Cardiac fibroblast (primary cell): Measurements from ENCODE around the gene CNTNAP2.

ENCODE experiments used
- DNase-seq, 2 donors: peaks; one replicate each; pipeline versions ENCODE4 v3.0.0 to v3.0.0-alpha.2; 2010; ENCODE audit warnings: low read depth in 2 of 2
- H3K4me3 ChIP-seq, 2 donors: replicated peaks in 1 of 2; 1 replicate in 1 of 2; 2 replicates in 1 of 2; pipeline ENCODE4 v1.5.1; 2011; ENCODE audit warnings: low read depth in 2 of 2, low read length in 2 of 2, mild to moderate bottlenecking in 2 of 2, moderate library complexity in 1 of 2
- TF ChIP-seq, protein P1 (sequence below): IDR thresholded peaks from one replicate; pipeline ENCODE4 v1.5.1; 2011; ENCODE audit warnings: low read depth, mild to moderate bottlenecking, low read length, inconsistent platforms

Gene CNTNAP2

DNA sequence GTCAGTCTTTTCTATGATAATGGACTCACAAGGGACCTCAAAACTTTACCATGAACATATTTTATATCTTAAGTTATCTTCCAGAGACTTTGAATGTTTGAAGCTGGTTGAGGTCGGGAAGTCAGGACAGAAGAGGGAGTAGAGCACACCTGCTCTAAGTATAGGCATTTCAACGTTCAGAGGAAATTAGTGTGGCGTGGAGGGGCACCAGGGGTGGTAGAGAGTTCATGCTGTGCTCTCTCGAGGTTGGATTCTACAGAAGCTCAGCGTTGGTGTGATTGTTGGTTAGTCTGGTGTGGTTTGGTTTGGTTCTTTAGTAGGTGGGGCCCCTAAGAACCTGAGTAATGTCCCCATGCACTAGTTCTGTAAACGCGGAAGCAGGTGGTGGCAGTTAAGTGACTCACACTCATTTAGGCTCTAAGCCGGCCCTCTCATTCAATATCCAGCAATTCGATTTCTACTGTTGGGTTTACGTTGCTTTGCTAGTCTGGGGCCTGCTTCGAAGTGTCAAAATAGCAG lies 19.8 kb downstream of the CNTNAP2 start:
- no peak for DNase-seq
- no peak overlapping the region for H3K4me3 ChIP-seq
- TF ChIP-seq, protein P1, sequence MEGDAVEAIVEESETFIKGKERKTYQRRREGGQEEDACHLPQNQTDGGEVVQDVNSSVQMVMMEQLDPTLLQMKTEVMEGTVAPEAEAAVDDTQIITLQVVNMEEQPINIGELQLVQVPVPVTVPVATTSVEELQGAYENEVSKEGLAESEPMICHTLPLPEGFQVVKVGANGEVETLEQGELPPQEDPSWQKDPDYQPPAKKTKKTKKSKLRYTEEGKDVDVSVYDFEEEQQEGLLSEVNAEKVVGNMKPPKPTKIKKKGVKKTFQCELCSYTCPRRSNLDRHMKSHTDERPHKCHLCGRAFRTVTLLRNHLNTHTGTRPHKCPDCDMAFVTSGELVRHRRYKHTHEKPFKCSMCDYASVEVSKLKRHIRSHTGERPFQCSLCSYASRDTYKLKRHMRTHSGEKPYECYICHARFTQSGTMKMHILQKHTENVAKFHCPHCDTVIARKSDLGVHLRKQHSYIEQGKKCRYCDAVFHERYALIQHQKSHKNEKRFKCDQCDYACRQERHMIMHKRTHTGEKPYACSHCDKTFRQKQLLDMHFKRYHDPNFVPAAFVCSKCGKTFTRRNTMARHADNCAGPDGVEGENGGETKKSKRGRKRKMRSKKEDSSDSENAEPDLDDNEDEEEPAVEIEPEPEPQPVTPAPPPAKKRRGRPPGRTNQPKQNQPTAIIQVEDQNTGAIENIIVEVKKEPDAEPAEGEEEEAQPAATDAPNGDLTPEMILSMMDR: no peak

DNA sequence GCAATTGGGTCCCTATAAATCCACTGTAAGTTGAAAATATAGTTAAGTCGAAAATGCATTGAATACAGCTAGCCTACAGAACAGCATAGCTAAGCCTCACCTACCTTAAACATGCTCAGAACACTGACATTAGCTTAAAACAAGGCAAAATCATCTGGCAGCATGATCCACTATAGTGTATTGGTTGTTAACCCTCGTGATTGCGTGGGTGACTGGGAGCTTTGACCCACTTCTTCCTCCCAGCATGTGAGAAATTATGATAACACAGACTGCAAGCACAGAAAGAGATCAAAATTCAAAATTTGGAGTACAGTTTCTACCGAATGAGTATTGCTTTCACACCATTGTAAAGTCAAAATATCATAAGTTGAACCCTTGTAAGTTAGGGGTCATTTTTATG lies 22.3 kb downstream of the CNTNAP2 start:
- TF ChIP-seq, protein P1: no peak
- no peak for DNase-seq

DNA sequence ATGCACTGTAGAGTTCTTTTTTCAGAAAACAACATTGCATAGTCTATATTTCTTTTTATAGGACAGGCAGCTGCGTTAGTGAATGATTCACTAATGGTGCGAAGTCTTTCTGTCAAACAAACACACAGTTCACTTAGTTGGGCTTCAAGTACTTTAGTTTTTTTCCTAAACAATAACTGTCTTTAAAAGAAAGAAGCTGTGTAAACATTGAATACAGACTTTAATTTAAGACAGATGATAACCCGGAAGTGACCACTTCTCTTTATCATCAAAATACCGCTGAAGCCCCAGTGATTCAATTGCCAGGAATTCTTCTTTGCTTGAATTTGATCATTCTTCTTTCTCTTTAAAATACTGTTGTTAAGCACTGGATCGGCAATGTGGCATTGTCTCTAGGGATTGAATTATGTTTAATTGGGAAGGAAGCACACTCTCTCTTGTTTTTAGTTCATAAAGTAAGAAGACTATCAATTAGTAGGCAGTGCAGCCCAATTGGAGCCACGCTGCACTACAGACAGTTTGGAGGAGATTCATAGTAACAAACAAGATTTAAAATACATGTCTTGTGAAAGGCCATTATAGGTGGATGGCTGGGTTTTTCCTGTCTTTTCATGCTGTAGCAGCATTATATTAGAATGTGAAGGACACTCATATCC lies 30.4 kb downstream of the CNTNAP2 start:
- peak; percentile 54 to 63 for DNase-seq
- TF ChIP-seq, protein P1: no peak

More for the DNA sequence above, 22.3 kb downstream of the CNTNAP2 start:
- no peak overlapping the region for H3K4me3 ChIP-seq

DNA sequence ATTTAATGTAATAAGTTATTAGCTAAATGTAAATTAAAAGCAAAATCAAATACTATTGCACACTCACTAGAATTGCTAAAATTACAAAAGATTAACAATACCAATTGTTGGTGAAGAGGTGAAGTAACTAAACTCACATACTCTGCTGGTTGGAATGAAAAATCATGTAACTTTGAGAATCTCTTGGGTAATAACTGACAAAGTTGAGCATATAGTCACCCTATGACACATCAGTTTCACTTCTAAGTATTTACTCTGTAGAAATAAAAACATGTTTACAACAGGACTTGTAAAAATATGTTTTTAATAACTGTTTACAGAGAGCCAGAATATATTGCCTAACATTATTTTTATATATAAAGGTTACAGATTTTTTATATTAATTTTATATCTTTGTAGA lies 33.6 kb downstream of the CNTNAP2 start:
- DNase-seq: peak; percentile 12 to 60
- TF ChIP-seq, protein P1: no peak

More for the DNA sequence above, 30.4 kb downstream of the CNTNAP2 start:
- H3K4me3 ChIP-seq: no peak overlapping the region

DNA sequence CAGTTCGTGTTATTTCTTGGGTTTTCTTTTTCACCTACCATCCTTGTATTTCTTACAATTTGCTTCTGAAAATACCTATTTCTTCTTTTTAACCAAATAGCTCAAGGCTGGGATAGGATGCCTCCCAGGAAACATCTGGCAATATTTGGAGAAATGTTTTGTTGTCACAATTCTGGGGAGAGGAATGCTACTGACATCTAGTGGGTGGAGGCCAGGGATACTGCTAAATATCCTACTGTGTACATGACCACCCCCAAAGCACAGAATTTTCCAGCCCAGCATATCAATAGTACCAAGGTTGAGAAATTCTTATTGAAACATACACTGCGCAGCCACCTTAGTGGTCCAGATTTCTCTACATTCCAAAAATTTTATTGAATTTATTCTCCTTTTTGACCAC lies 55.5 kb downstream of the CNTNAP2 start:
- H3K4me3 ChIP-seq: no peak overlapping the region
- peak in 1 of 2 donors; percentile 1 for DNase-seq
- TF ChIP-seq, protein P1: no peak

More for the DNA sequence above, 33.6 kb downstream of the CNTNAP2 start:
- H3K4me3 ChIP-seq: no peak overlapping the region

DNA sequence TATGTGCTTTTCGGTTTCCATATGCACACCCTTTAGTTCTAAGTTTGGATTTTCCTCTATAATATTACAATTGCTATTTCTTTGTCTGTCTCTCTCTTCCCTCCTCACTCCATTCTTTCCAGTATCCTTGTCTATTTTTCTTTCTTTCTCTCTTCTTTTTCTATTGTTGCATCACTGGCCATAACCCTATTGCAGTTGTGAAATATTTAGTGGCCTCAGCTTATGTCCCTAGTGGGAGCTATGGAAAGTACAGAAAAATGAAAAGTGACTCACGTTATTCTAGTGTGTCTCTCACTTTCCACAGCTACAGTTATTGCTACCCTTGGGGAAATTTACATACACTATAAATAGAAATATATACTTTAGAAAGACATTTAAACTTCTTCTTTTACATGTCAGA lies 59.1 kb downstream of the CNTNAP2 start:
- peak; percentile 8 to 17 for DNase-seq
- TF ChIP-seq, protein P1: no peak
- no peak overlapping the region for H3K4me3 ChIP-seq
